ENCODE measurements around the gene ZBTB47. TPM values are rescaled to one million over a fixed set of nuclear protein-coding genes. Genes with fewer than 3 reads are reported as not detected.

The ZBTB47 gene
- total RNA-seq, 1 donor from 2014 or later = 28.1 TPM

DNA sequence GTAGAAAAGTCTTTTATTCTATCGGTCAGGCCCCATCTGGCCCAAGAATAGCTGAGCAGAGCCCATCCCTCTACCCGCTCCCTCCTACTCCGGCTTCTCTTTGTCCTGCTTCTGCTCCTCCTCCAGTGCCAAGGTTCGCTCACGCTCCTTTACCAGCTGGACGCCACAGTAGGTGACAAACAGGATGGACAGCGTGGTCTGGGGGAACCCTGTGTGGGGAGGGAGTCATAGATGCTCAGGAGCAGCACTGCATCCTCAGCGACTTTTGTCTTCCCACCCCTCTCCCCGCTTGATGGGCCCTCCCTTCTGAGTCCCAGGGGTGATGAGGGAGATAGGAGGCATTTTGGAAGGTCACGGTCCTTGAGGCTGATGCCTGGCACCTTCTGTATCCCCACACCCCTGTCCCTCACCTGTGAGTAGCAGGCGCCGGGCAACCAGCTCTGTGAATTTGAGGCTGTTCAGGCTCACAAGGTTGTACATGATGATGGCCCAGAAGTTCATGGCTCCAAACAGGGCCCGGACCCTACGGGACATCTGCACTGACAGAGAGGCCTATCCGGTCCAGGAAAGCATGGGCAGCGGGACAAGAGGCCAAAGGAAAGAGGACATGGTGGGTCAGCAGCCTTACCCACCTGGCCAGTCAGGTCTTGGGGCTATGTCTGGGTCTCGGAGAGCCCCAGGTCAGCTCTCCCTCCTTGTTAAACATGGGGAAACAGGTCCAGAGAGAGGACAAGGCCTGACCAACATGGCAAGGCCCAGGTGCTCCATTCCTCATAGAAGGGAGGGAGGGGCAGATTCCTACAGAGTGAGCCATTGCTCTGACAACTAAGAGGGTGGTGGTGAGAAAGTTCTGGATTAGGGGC, 39.4 kb downstream of the ZBTB47 start:
- no peak for TF ChIP-seq CTCF (IDR thresholded peaks at IDR 0.05)
- ATAC-seq = no peak
- intact Hi-C loops (cut with DNase I) = no loop called here

GRCh38 chr3:42693530-42693930, 40.0 kb downstream of the ZBTB47 start:
- no peak for TF ChIP-seq CTCF (IDR thresholded peaks at IDR 0.05)
- intact Hi-C loops (cut with DNase I) = no loop called here
- ATAC-seq (no peak), DNase-seq (peak; percentile 35)
- no peak overlapping the region for H3K4me3 ChIP-seq
- no peak overlapping the region for H3K27ac ChIP-seq
- no peaks in the 10 kb centered on the region for H3K4me1 ChIP-seq
- no peaks in the 10 kb centered on the region for H3K27me3 ChIP-seq
- H3K9me3 ChIP-seq = no peaks in the 10 kb centered on the region
- no peaks in the 10 kb centered on the region for H3K36me3 ChIP-seq

More for the DNA sequence above, 39.4 kb downstream of the ZBTB47 start:
- Histone ChIP-seq H3K27ac (no peak overlapping the region), H3K36me3 (no peaks in the 10 kb centered on the region), H3K9me3 (no peaks in the 10 kb centered on the region), H3K27me3 (no peaks in the 10 kb centered on the region), H3K4me3 (no peak overlapping the region), H3K4me1 (no peaks in the 10 kb centered on the region)
- peak; percentile 43 for DNase-seq

DNA sequence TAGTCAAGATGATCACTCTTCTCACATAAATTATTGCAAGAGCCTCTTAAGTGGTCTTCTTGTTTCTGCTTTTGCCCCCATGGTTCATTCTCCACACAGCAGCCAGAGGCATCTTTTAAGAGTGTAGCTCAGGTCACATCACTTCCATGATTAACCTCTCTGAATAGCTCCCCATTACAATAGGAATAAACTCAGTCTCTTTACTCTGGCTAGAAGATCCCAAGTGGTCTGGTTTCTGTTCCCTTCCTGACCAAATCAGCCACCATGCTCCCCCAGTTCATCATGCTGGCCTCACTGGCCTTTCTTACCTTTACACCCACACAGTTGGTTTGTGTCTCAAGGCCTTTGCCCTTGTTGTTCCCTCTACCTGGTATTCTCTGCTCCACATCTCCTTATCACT, 40.9 kb downstream of the ZBTB47 start:
- intact Hi-C loops (cut with DNase I) = no loop called here
- ATAC-seq = no peak
- no peak for DNase-seq
- Histone ChIP-seq H3K27me3 (no peaks in the 10 kb centered on the region), H3K36me3 (no peaks in the 10 kb centered on the region), H3K4me1 (no peaks in the 10 kb centered on the region), H3K27ac (no peak overlapping the region), H3K9me3 (no peaks in the 10 kb centered on the region), H3K4me3 (no peak overlapping the region)
- TF ChIP-seq CTCF (IDR thresholded peaks at IDR 0.05) = no peak

GRCh38 chr3:42696356-42697288, 43.1 kb downstream of the ZBTB47 start:
- no peaks in the 10 kb centered on the region for H3K36me3 ChIP-seq

More at GRCh38 chr3:42696356-42697288, 43.1 kb downstream of the ZBTB47 start:
- intact Hi-C loops (cut with DNase I) = no loop called here
- Histone ChIP-seq H3K27me3 (no peaks in the 10 kb centered on the region), H3K9me3 (no peaks in the 10 kb centered on the region), H3K27ac (no peak overlapping the region), H3K4me1 (no peaks in the 10 kb centered on the region), H3K4me3 (no peak overlapping the region)
- ATAC-seq (no peak), DNase-seq (no peak)
- no peak for TF ChIP-seq CTCF (IDR thresholded peaks at IDR 0.05)
